WTC11 (cell line): ENCODE data around the gene ASB4. TPM values are rescaled to one million over a fixed set of nuclear protein-coding genes. Genes with fewer than 3 reads are reported as not detected.

Experiments
- ATAC-seq: fragments of 200-7000 bp; cut with Tn5 transposase; 2 replicates; pipeline ENCODE4 v1.10.0; 2021; ENCODE audit warnings: mild to moderate bottlenecking, moderate library complexity
- CTCF ChIA-PET: fragments of 300-600 bp; sonication (Branson Sonifier 250); formaldehyde crosslinking; loops from one replicate; lab custom pipeline; 2021; ENCODE audit warnings: antibody characterized with exemption; lab: Charles Lee
- POLR2A ChIA-PET: fragments of 350-600 bp; sonication (Branson Sonifier 250); formaldehyde crosslinking; loops from one replicate; lab custom pipeline; 2021; ENCODE audit warnings: antibody characterized with exemption; lab: Charles Lee
- DNase-seq: peaks from one replicate; pipeline ENCODE4 v3.0.0; 2021; ENCODE audit warnings: low spot score
- H3K27ac Mint-ChIP-seq: 2 replicates; pipeline ENCODE4 v1.8.0; 2021; ENCODE audit warnings: mixed read lengths
- H3K27me3 Mint-ChIP-seq: 2 replicates; pipeline ENCODE4 v1.8.0; 2021; ENCODE audit warnings: low read depth, mild to moderate bottlenecking, moderate library complexity, mixed read lengths
- H3K36me3 Mint-ChIP-seq: 2 replicates; pipeline ENCODE4 v1.8.0; 2021; ENCODE audit warnings: mixed read lengths
- H3K4me1 Mint-ChIP-seq: 2 replicates; pipeline ENCODE4 v1.8.0; 2022; ENCODE audit warnings: mixed read lengths
- H3K4me3 Mint-ChIP-seq: 2 replicates; pipeline ENCODE4 v1.8.0; 2021; ENCODE audit warnings: mild to moderate bottlenecking, moderate library complexity, mixed read lengths
- H3K9me3 Mint-ChIP-seq: 2 replicates; pipeline ENCODE4 v1.8.0; 2021; ENCODE audit warnings: mixed read lengths
- E2F4 ChIP-seq: sonication (generic); formaldehyde crosslinking; IDR thresholded peaks from 2 replicates; pipeline ENCODE4 v1.8.1; 2022; ENCODE audit warnings: low read depth, mild to moderate bottlenecking, moderate library complexity, missing genetic modification reagents, borderline replicate concordance
- FOXK1 ChIP-seq: sonication (generic); formaldehyde crosslinking; IDR thresholded peaks from 2 replicates; pipeline ENCODE4 v1.8.0; 2022; ENCODE audit warnings: mild to moderate bottlenecking, moderate library complexity, missing genetic modification reagents
- FOXP1 ChIP-seq: sonication (generic); formaldehyde crosslinking; IDR thresholded peaks from 2 replicates; pipeline ENCODE4 v1.8.0; 2022; ENCODE audit warnings: missing genetic modification reagents, mild to moderate bottlenecking, moderate library complexity, borderline replicate concordance
- KAT7 ChIP-seq: sonication (generic); formaldehyde crosslinking; IDR thresholded peaks from 2 replicates; pipeline ENCODE4 v1.8.1; 2023; ENCODE audit warnings: missing genetic modification reagents, mild to moderate bottlenecking, borderline replicate concordance
- MLX ChIP-seq: sonication (generic); formaldehyde crosslinking; IDR thresholded peaks from 2 replicates; pipeline ENCODE4 v1.8.1; 2023; ENCODE audit warnings: mild to moderate bottlenecking, missing genetic modification reagents, moderate library complexity
- NFYB ChIP-seq: sonication (generic); formaldehyde crosslinking; conservative IDR thresholded peaks from 2 replicates; pipeline ENCODE4 v1.8.0; 2022; ENCODE audit warnings: low read depth, missing genetic modification reagents
- SOX15 ChIP-seq: fragments of 250-450 bp; sonication (Bioruptor Pico); IDR thresholded peaks from 2 replicates; pipeline ENCODE4 v1.9.0; 2021; ENCODE audit warnings: mild to moderate bottlenecking
- STAT6 ChIP-seq: sonication (generic); formaldehyde crosslinking; conservative IDR thresholded peaks from 2 replicates; pipeline ENCODE4 v1.8.1; 2023; ENCODE audit warnings: mild to moderate bottlenecking, low read depth, missing genetic modification reagents, moderate library complexity
- TEAD1 ChIP-seq: sonication (generic); formaldehyde crosslinking; IDR thresholded peaks from 2 replicates; pipeline ENCODE4 v1.8.0; 2022; ENCODE audit warnings: mild to moderate bottlenecking, missing genetic modification reagents
- TEAD4 ChIP-seq: sonication (generic); formaldehyde crosslinking; IDR thresholded peaks from 2 replicates; pipeline ENCODE4 v1.8.0; 2022; ENCODE audit warnings: mild to moderate bottlenecking, missing genetic modification reagents
- ZBTB21 ChIP-seq: sonication (generic); formaldehyde crosslinking; IDR thresholded peaks from 2 replicates; pipeline ENCODE4 v1.8.1; 2023; ENCODE audit warnings: mild to moderate bottlenecking, missing genetic modification reagents, borderline replicate concordance
- ZNF121 ChIP-seq: sonication (generic); formaldehyde crosslinking; IDR thresholded peaks from 2 replicates; pipeline ENCODE4 v1.8.0; 2023; ENCODE audit warnings: missing genetic modification reagents
- ZNF232 ChIP-seq: sonication (generic); formaldehyde crosslinking; IDR thresholded peaks from 2 replicates; pipeline ENCODE4 v1.8.0; 2022; ENCODE audit warnings: mild to moderate bottlenecking, missing genetic modification reagents
- ZNF263 ChIP-seq: sonication (generic); formaldehyde crosslinking; IDR thresholded peaks from 2 replicates; pipeline ENCODE4 v1.8.1; 2022; ENCODE audit warnings: low read depth, mild to moderate bottlenecking, moderate library complexity, missing genetic modification reagents
- ZNF416 ChIP-seq: fragments of 250-450 bp; sonication (Bioruptor Pico); IDR thresholded peaks from 2 replicates; pipeline ENCODE4 v1.9.0; 2021; ENCODE audit warnings: mild to moderate bottlenecking, inconsistent platforms
- total RNA-seq: library from RNA; stranded (reverse); gene quantifications from 3 replicates; pipeline ENCODE4 v1.2.3, GENCODE V29; 2021
- TF ChIP-seq, protein P1 (sequence below): sonication (generic); formaldehyde crosslinking; IDR thresholded peaks from 2 replicates; pipeline ENCODE4 v1.8.1; 2023; ENCODE audit warnings: mild to moderate bottlenecking, moderate library complexity, missing genetic modification reagents
- TF ChIP-seq, protein P2 (sequence below): fragments of 250-450 bp; sonication (Bioruptor Pico); IDR thresholded peaks from 2 replicates; pipeline ENCODE4 v1.9.0; 2021; ENCODE audit warnings: mild to moderate bottlenecking, borderline replicate concordance

The ASB4 gene
- total RNA-seq, 1 experiment from 2014 or later: not detected

GRCh38 chr7:95536656-95537311, 51.0 kb downstream of the ASB4 start:
- DNase-seq (no peak), ATAC-seq (no peak)
- H3K9me3 Mint-ChIP-seq: no peaks in the 10 kb centered on the region
- no peaks in the 10 kb centered on the region for H3K4me1 Mint-ChIP-seq
- CTCF ChIA-PET: interaction anchor here (1.8 to 12.7 kb wide), 2 partner anchors 8 to 152 kb away, joined by 10 to 232 read pairs; no protein-coding TSS in a partner anchor
- POLR2A ChIA-PET: no interaction called here
- H3K36me3 Mint-ChIP-seq: no peaks in the 10 kb centered on the region
- TF ChIP-seq STAT6 (CRISPR knock-in tag): no peak
- no peak for TF ChIP-seq ZBTB21 (CRISPR knock-in tag)
- no peak for TF ChIP-seq TEAD4 (CRISPR knock-in tag)
- TF ChIP-seq, protein P1, sequence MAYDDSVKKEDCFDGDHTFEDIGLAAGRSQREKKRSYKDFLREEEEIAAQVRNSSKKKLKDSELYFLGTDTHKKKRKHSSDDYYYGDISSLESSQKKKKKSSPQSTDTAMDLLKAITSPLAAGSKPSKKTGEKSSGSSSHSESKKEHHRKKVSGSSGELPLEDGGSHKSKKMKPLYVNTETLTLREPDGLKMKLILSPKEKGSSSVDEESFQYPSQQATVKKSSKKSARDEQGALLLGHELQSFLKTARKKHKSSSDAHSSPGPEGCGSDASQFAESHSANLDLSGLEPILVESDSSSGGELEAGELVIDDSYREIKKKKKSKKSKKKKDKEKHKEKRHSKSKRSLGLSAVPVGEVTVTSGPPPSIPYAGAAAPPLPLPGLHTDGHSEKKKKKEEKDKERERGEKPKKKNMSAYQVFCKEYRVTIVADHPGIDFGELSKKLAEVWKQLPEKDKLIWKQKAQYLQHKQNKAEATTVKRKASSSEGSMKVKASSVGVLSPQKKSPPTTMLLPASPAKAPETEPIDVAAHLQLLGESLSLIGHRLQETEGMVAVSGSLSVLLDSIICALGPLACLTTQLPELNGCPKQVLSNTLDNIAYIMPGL: no peak
- TF ChIP-seq SOX15 (CRISPR knock-in tag): no peak
- TF ChIP-seq ZNF263 (CRISPR knock-in tag): no peak
- no peak for TF ChIP-seq FOXK1 (CRISPR knock-in tag)
- no peak for TF ChIP-seq KAT7 (CRISPR knock-in tag)
- TF ChIP-seq TEAD1: no peak
- no peak for TF ChIP-seq ZNF121
- TF ChIP-seq MLX (CRISPR knock-in tag): no peak
- TF ChIP-seq FOXP1 (CRISPR knock-in tag): no peak
- no peak for TF ChIP-seq ZNF232 (CRISPR knock-in tag)
- no peak for TF ChIP-seq E2F4
- TF ChIP-seq ZNF416 (CRISPR knock-in tag): no peak
- TF ChIP-seq NFYB (CRISPR knock-in tag): no peak
- TF ChIP-seq, protein P2, sequence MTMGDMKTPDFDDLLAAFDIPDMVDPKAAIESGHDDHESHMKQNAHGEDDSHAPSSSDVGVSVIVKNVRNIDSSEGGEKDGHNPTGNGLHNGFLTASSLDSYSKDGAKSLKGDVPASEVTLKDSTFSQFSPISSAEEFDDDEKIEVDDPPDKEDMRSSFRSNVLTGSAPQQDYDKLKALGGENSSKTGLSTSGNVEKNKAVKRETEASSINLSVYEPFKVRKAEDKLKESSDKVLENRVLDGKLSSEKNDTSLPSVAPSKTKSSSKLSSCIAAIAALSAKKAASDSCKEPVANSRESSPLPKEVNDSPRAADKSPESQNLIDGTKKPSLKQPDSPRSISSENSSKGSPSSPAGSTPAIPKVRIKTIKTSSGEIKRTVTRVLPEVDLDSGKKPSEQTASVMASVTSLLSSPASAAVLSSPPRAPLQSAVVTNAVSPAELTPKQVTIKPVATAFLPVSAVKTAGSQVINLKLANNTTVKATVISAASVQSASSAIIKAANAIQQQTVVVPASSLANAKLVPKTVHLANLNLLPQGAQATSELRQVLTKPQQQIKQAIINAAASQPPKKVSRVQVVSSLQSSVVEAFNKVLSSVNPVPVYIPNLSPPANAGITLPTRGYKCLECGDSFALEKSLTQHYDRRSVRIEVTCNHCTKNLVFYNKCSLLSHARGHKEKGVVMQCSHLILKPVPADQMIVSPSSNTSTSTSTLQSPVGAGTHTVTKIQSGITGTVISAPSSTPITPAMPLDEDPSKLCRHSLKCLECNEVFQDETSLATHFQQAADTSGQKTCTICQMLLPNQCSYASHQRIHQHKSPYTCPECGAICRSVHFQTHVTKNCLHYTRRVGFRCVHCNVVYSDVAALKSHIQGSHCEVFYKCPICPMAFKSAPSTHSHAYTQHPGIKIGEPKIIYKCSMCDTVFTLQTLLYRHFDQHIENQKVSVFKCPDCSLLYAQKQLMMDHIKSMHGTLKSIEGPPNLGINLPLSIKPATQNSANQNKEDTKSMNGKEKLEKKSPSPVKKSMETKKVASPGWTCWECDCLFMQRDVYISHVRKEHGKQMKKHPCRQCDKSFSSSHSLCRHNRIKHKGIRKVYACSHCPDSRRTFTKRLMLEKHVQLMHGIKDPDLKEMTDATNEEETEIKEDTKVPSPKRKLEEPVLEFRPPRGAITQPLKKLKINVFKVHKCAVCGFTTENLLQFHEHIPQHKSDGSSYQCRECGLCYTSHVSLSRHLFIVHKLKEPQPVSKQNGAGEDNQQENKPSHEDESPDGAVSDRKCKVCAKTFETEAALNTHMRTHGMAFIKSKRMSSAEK (CRISPR knock-in tag): no peak
- no peak overlapping the region for H3K4me3 Mint-ChIP-seq
- no peak overlapping the region for H3K27ac Mint-ChIP-seq
- peaks cover 6% of the 10 kb centered on the region; the same call in 1 of the 2 replicates for H3K27me3 Mint-ChIP-seq
